ENCODE results near the gene MRM2.

- TF ChIP-seq RAD21 (conservative IDR thresholded peaks at IDR 0.05), result no peak
- no peak for TF ChIP-seq EP300 (conservative IDR thresholded peaks at IDR 0.05; ENCODE audit: poor library complexity, severe bottlenecking)
Measured at GRCh38 chr7:2272031-2272430, 30.0 kb upstream of the MRM2 start.
